Motor neuron (in vitro differentiated cells): ENCODE data around the gene MRPL2. TPM values are rescaled to one million over a fixed set of nuclear protein-coding genes. Genes with fewer than 3 reads are reported as not detected.
A peak's percentile ranks its signal among the peaks of the same experiment; 100 is the strongest.

Source experiments
- ATAC-seq, 8 experiments: fragments of 200-7000 bp; cut with Tn5 transposase; replicated peaks in 6 of 8; 2 replicates each; pipeline ENCODE4 v1.8.0; 2021; ENCODE audit warnings: mild to moderate bottlenecking in 8 of 8, moderate library complexity in 8 of 8
- H3K27ac ChIP-seq, 2 donors: fragments of 250-450 bp; sonication (Bioruptor Pico); 2 replicates each; pipeline ENCODE4 v1.9.0; 2021; ENCODE audit warnings: antibody characterized with exemption in 2 of 2, mild to moderate bottlenecking in 2 of 2, moderate library complexity in 1 of 2
- H3K4me1 ChIP-seq, 2 donors: fragments of 250-450 bp; sonication (Bioruptor Pico); replicated peaks in 1 of 2; 2 replicates each; pipeline ENCODE4 v1.6.1; 2021; ENCODE audit warnings: antibody characterized with exemption in 2 of 2, mild to moderate bottlenecking in 2 of 2, moderate library complexity in 1 of 2
- H3K4me3 ChIP-seq, 5 donors: fragments of 250-450 bp; sonication (Bioruptor Pico); 2 replicates each; pipeline ENCODE4 v1.9.0; 2021; ENCODE audit warnings: antibody characterized with exemption in 5 of 5, mild to moderate bottlenecking in 5 of 5, moderate library complexity in 4 of 5
- WGBS, 10 experiments: fragments of 450-650 bp; shearing (Covaris generic); methylation state at CpG; one replicate each; pipeline ENCODE4 v1.0.0; 2022; 5-methylcytosine and 5-hydroxymethylcytosine counted together
- in situ Hi-C, 9 experiments: fragments of 400-800 bp; cut with MboI; loops; one replicate each; pipeline ENCODE4 v1.15.0; 2021; ENCODE audit warnings: low sequenced_read_pairs in 9 of 9, low pct_unique_long_range_greater_than_20kb in 2 of 9; ENCODE audit not compliant: unreplicated experiment in 9 of 9
- total RNA-seq, 8 experiments: library from RNA; unstranded; fragments of 300-600 nt; gene quantifications; 2 replicates each; pipeline versions ENCODE4 v1.2.3 to v1.2.4, GENCODE V29; 2022

Gene MRPL2
- total RNA-seq, 8 experiments from 2014 or later = 25.0 to 81.6 (median 42.7) TPM

GRCh38 chr6:43077333-43077809 lies 18.1 kb upstream of the MRPL2 start:
- WGBS, 10 experiments = 0 to 7% (median 6%) methylated on average over 1 to 7 of the region's 8 CpGs; no CpG with 5 or more reads in 3 of the 10 experiments
- no peak overlapping the region for H3K27ac ChIP-seq
- ATAC-seq = no peak
- in situ Hi-C loops = loop anchor here in 4 of 9 experiments (10.0 kb wide), 3 partner anchors 47 to 67 kb away; no protein-coding TSS in a partner anchor
- peak overlapping the region; percentile 46 to 87 (median 70) for H3K4me3 ChIP-seq
- H3K4me1 ChIP-seq = peaks cover 19 to 25% of the 10 kb centered on the region in 2 donors

GRCh38 chr6:43076464-43077332 lies 17.5 kb upstream of the MRPL2 start:
- in situ Hi-C loops = loop anchor here in 4 of 9 experiments (10.0 kb wide), 3 partner anchors 48 to 68 kb away; no protein-coding TSS in a partner anchor
- Histone ChIP-seq H3K27ac (peak overlapping the region; percentile 42 to 52), H3K4me1 (peaks cover 19 to 25% of the 10 kb centered on the region in 2 donors), H3K4me3 (peak overlapping the region; percentile 46 to 87 (median 70))
- 0 to 10% (median 2%) methylated on average over 2 to 50 of the region's 72 CpGs; no CpG with 5 or more reads in 4 of the 10 experiments for WGBS, 10 experiments
- ATAC-seq = peak; percentile 30 to 61 (median 54)

GRCh38 chr6:43075670-43076463 lies 16.6 kb upstream of the MRPL2 start, which contains the start of gene PTK7:
TSS of gene PTK7 (plus strand) at chr6:43076314. CDS start at chr6:43076489, 175 bp downstream.
- Histone ChIP-seq H3K4me3 (peak within 1 kb of the TSS; percentile 46 to 87 (median 70)), H3K27ac (peak within 1 kb of the TSS; percentile 42 to 52), H3K4me1 (peaks cover 19 to 25% of the 10 kb centered on the region in 2 donors)
- ATAC-seq = peak; percentile 45 to 92 (median 88)
- 15 to 20% methylated on average over 1 to 7 of the region's 60 CpGs; no CpG with 5 or more reads in 8 of the 10 experiments for WGBS, 10 experiments
- in situ Hi-C loops = loop anchor here in 4 of 9 experiments (10.0 kb wide), 3 partner anchors 49 to 69 kb away; no protein-coding TSS in a partner anchor

DNA sequence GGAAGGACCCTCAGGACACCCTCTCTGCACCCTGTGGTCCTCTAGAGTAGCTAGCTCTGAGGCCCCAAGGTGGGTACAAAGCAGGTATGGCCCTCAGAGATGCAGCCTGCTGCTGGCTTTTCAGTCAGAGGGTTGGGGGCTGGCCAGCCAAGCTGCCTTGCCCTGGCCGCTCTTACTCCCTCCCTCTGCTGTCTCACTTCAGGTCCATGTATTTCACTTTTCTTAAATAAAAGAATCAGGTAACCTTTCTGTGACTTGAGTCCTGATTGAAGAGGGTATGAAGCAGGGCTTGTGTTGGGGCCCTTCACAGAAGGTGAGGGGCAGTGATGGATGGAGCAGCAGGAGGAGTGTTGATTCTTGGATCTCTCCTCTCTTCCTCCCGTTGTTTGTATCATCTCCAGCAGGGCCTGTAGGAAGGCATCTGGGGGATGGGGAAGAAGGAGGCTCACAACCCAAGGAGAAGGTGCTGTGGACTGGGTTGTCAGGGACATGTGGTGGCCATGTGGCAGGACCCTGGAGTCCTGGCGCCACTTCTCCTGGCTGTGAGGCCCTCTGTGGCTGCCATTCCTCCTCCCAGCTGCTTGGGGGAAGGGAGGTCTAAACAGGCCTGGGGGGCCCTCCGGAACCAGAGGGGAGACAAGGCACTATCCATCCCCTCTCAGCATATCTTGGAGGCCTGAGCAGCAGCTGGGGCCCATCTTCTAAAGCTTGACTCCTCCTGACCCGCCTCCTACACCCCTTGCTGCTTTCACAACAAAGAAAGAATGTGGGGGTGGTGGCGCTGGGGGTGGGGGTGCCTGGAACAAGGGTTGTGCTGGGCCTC lies 15.8 kb upstream of the MRPL2 start:
- in situ Hi-C loops = loop anchor here in 4 of 9 experiments (10.0 kb wide), 3 partner anchors 50 to 70 kb away; no protein-coding TSS in a partner anchor
- Histone ChIP-seq H3K27ac (peak overlapping the region in 1 of 2 donors; percentile 52), H3K4me1 (peaks cover 19 to 25% of the 10 kb centered on the region in 2 donors), H3K4me3 (no peak overlapping the region)
- ATAC-seq = peak in 1 of 8 experiments; percentile 53
- 0 to 100% (median 69%) methylated on average over 1 to 3 of the region's 6 CpGs; no CpG with 5 or more reads in 5 of the 10 experiments for WGBS, 10 experiments

DNA sequence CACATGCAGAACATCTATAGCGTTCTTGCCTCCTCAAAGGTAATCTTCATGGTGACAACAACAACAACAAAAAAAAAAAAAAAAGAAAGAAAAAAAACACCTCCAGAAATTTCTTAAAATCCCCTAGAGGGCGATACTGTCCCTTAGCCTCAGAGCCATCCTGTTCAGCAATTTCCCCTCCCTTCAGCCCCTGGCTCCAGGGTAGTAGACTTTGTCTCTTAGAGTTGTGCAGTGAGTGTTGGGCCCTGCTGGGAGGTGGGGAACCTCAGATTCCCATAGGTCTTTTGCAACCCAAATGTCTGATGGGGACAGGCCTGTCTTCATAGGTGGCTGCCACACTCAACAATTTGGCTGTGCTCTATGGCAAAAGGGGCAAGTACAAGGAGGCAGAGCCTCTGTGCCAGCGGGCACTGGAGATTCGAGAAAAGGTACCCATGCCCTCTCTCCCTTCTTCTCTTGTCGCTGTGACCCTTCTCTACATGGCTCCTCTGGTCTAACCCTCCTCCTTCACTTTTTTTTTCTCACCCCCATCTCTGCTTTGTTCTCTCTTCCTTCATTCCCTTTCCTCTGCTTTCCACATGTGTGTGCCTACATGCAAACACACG lies 10.9 kb upstream of the MRPL2 start:
- peak; percentile 46 to 92 (median 66) for ATAC-seq
- peaks cover 1 to 3% of the 10 kb centered on the region in 2 donors for H3K4me1 ChIP-seq
- in situ Hi-C loops = loop anchor here in 4 of 9 experiments (10.0 kb wide), 3 partner anchors 55 to 75 kb away; no protein-coding TSS in a partner anchor
- H3K4me3 ChIP-seq = no peak overlapping the region
- H3K27ac ChIP-seq = no peak overlapping the region
- WGBS, 10 experiments = 0 to 67% (median 0%) methylated on average over 1 to 3 of the region's 6 CpGs; no CpG with 5 or more reads in 1 of the 10 experiments

- no peak overlapping the region for H3K27ac ChIP-seq
- H3K4me1 ChIP-seq = peaks cover 12 to 13% of the 10 kb centered on the region in 2 donors
- in situ Hi-C loops = no loop called here
- ATAC-seq = no peak
- 30 to 96% (median 83%) methylated on average over 1 to 5 of the region's 12 CpGs; no CpG with 5 or more reads in 5 of the 10 experiments for WGBS, 10 experiments
- H3K4me3 ChIP-seq = no peak overlapping the region
These were observed 3.6 kb upstream of the MRPL2 start for GRCh38 chr6:43062818-43063217.

DNA sequence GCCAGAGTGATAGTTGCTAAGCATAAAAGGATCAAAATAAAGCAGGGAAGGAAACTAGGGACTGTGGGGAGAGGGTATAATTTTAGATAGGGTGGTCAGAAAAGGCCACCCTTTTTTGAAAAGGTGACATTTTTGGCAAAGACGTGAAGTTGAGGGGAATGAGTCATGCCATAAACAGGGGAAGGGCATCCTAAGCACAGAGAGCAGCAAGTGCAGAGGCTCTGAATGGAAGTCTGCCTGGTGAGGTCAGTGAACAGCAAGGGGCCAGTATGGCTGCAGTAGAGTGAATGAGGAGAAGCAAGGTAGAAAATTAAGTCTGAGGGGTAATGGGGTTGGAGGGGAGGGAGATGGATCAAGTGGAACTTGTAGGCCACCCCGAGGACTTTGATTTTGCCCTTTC lies 2.6 kb upstream of the MRPL2 start:
- no peak overlapping the region for H3K27ac ChIP-seq
- ATAC-seq = no peak
- 17 to 83% (median 49%) methylated on average over 1 to 2 of the region's 2 CpGs; no CpG with 5 or more reads in 2 of the 10 experiments for WGBS, 10 experiments
- in situ Hi-C loops = no loop called here
- H3K4me1 ChIP-seq = peaks cover 12 to 13% of the 10 kb centered on the region in 2 donors
- no peak overlapping the region for H3K4me3 ChIP-seq

- Histone ChIP-seq H3K4me3 (peak overlapping the region; percentile 62 to 97 (median 80)), H3K4me1 (peaks cover 12 to 13% of the 10 kb centered on the region in 2 donors), H3K27ac (no peak overlapping the region)
- 30 to 100% (median 64%) methylated on average over 1 to 8 of the region's 12 CpGs; no CpG with 5 or more reads in 1 of the 10 experiments for WGBS, 10 experiments
- no peak for ATAC-seq
- in situ Hi-C loops = no loop called here
These were observed 1.8 kb upstream of the MRPL2 start for GRCh38 chr6:43060755-43061633.

GRCh38 chr6:43060034-43060754 lies 960 bp upstream of the MRPL2 start:
- Histone ChIP-seq H3K4me1 (peaks cover 12 to 13% of the 10 kb centered on the region in 2 donors), H3K4me3 (peak overlapping the region; percentile 62 to 97 (median 80)), H3K27ac (peak overlapping the region; percentile 86 to 95)
- in situ Hi-C loops = no loop called here
- 8% methylated on average over 2 of the region's 15 CpGs; no CpG with 5 or more reads in 9 of the 10 experiments for WGBS, 10 experiments
- ATAC-seq = peak in 7 of 8 experiments; percentile 3 to 19 (median 9)

- peak overlapping the region; percentile 62 to 97 (median 80) for H3K4me3 ChIP-seq
- no peak for ATAC-seq
- peaks cover 18 to 19% of the 10 kb centered on the region in 2 donors for H3K4me1 ChIP-seq
- in situ Hi-C loops = no loop called here
- H3K27ac ChIP-seq = peak overlapping the region; percentile 84 to 91
- 0 to 60% (median 44%) methylated on average over 1 of the region's 1 CpG; no CpG with 5 or more reads in 3 of the 10 experiments for WGBS, 10 experiments
These were observed 703 bp downstream of the MRPL2 start for GRCh38 chr6:43058531-43058930.
